CD4-positive, CD25-positive, alpha-beta regulatory T cell (primary cell): ENCODE measurements around the gene TSPAN18. TPM values are rescaled to one million over a fixed set of nuclear protein-coding genes. Genes with fewer than 3 reads are reported as not detected.
"Not testable (repeated sequence)": the region's sequence is repeated elsewhere in the genome, so short reads cannot be mapped to it uniquely, and the experiment has no call there.

Source experiments
- ATAC-seq, 2 donors: fragments of 150-1000 bp; cut with Tn5 transposase; one replicate each; pipeline ENCODE4 v1.10.0; 2021; ENCODE audit warnings: low read depth in 2 of 2, moderate number of reproducible peaks in 2 of 2, moderate library complexity in 1 of 2
- DNase-seq, 3 donors: peaks; one replicate each; pipeline versions ENCODE4 v3.0.0 to v3.0.0-alpha.2; 2012 to 2022; ENCODE audit warnings: mixed read lengths in 1 of 3
- H3K27ac ChIP-seq: one replicate; pipeline ENCODE4 v1.7.0; 2013; ENCODE audit warnings: mild to moderate bottlenecking, low read length; ENCODE audit not compliant: insufficient read depth, poor library complexity, severe bottlenecking
- H3K27me3 ChIP-seq: one replicate; pipeline ENCODE4 v1.7.0; 2013; ENCODE audit warnings: low read length; ENCODE audit not compliant: control insufficient read depth, insufficient read depth
- H3K36me3 ChIP-seq: one replicate; pipeline ENCODE4 v1.7.0; 2013; ENCODE audit warnings: mild to moderate bottlenecking, low read length, moderate library complexity; ENCODE audit not compliant: control insufficient read depth, insufficient read depth
- H3K4me1 ChIP-seq: 2 replicates; pipeline ENCODE4 v1.7.0; 2013; ENCODE audit warnings: mild to moderate bottlenecking, low read length; ENCODE audit not compliant: insufficient read depth, control insufficient read depth, poor library complexity, severe bottlenecking
- H3K4me3 ChIP-seq: one replicate; pipeline ENCODE4 v1.7.0; 2013; ENCODE audit warnings: low read depth, mild to moderate bottlenecking, low read length, moderate library complexity
- H3K9me3 ChIP-seq, 2 experiments: 1 replicate in 1 of 2; 2 replicates in 1 of 2; pipeline ENCODE4 v1.7.0; 2013; ENCODE audit warnings: low read length in 2 of 2, mild to moderate bottlenecking in 1 of 2, moderate library complexity in 1 of 2; ENCODE audit not compliant: control insufficient read depth in 2 of 2
- H3K27ac Mint-ChIP-seq, 3 donors: one replicate each; pipeline ENCODE4 v1.8.0; 2020 to 2022; ENCODE audit warnings: mild to moderate bottlenecking in 3 of 3, mixed read lengths in 3 of 3, moderate library complexity in 2 of 3
- H3K27me3 Mint-ChIP-seq: one replicate; pipeline ENCODE4 v1.8.0; 2022; ENCODE audit warnings: mild to moderate bottlenecking, mixed read lengths
- H3K36me3 Mint-ChIP-seq: one replicate; pipeline ENCODE4 v1.8.0; 2020; ENCODE audit warnings: mixed read lengths
- H3K4me1 Mint-ChIP-seq, 4 donors: one replicate each; pipeline ENCODE4 v1.8.0; 2020 to 2022; ENCODE audit warnings: mixed read lengths in 4 of 4, mild to moderate bottlenecking in 1 of 4
- H3K4me3 Mint-ChIP-seq, 4 donors: one replicate each; pipeline ENCODE4 v1.8.0; 2020 to 2022; ENCODE audit warnings: mild to moderate bottlenecking in 4 of 4, mixed read lengths in 4 of 4, moderate library complexity in 3 of 4
- H3K9me3 Mint-ChIP-seq, 7 donors: one replicate each; pipeline ENCODE4 v1.8.0; 2020 to 2022; ENCODE audit warnings: mixed read lengths in 7 of 7, mild to moderate bottlenecking in 3 of 7, moderate library complexity in 2 of 7
- polyA plus RNA-seq, 4 donors: library from polyadenylated mRNA; unstranded; fragments of 300-500 nt; fragmentation: Illumina TruSeq; gene quantifications; one replicate each; pipeline ENCODE4 v1.2.3, GENCODE V29; 2021
- total RNA-seq: library from RNA; stranded (reverse); gene quantifications from one replicate; pipeline ENCODE4 v1.2.3, GENCODE V29; 2022

The TSPAN18 gene
- total and polyA plus RNA-seq, 5 donors from 2014 or later, result 3.2 to 36.9 (median 4.9) TPM

DNA sequence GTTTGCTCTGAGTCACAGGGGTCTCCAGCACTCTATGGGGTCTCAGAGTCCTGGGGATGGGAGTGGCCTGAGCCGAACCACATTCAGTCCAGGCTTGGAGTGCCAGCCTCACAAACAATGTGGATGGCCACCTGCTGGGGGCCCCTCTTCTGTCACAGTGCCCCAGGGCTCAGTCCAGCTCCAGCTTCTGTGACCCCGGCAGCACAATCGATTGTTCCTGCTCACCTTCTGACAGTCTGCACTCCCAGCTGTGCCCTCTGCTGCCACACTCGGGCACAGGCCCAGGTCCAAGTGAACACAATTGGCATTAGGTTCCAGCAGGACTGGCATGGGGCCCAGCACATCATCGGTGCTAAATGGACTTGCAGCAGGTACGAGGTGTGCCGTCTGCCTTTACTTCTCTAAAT, 139.1 kb downstream of the TSPAN18 start:
- Mint-ChIP-seq H3K9me3 (peaks cover 0 to 4% (median 0%) of the 10 kb centered on the region in 7 donors), H3K36me3 (peaks cover 31% of the 10 kb centered on the region), H3K27ac (no peak overlapping the region), H3K27me3 (peaks cover 4% of the 10 kb centered on the region), H3K4me3 (no peak overlapping the region), H3K4me1 (peaks cover 0 to 20% (median 17%) of the 10 kb centered on the region in 4 donors)
- H3K9me3 ChIP-seq, result peaks cover 0 to under 1% of the 10 kb centered on the region in 2 experiments
- peaks cover 13% of the 10 kb centered on the region for H3K4me1 ChIP-seq
- ATAC-seq (no peak), DNase-seq (no peak)
- no peak overlapping the region for H3K27ac ChIP-seq
- H3K27me3 ChIP-seq, result no peaks in the 10 kb centered on the region
- H3K4me3 ChIP-seq, result no peak overlapping the region
- H3K36me3 ChIP-seq, result no peaks in the 10 kb centered on the region

GRCh38 chr11:44866286-44866685, 139.5 kb downstream of the TSPAN18 start:
- no peak for DNase-seq
- no peak overlapping the region for H3K4me3 ChIP-seq
- Mint-ChIP-seq H3K27me3 (peaks cover 4% of the 10 kb centered on the region), H3K9me3 (peaks cover 0 to 7% (median 0%) of the 10 kb centered on the region in 7 donors), H3K27ac (no peak overlapping the region), H3K4me3 (no peak overlapping the region), H3K36me3 (peaks cover 35% of the 10 kb centered on the region), H3K4me1 (peaks cover 0 to 18% (median 16%) of the 10 kb centered on the region in 4 donors)
- H3K36me3 ChIP-seq, result no peaks in the 10 kb centered on the region
- peaks cover 13% of the 10 kb centered on the region for H3K4me1 ChIP-seq
- H3K27ac ChIP-seq, result no peak overlapping the region
- H3K27me3 ChIP-seq, result no peaks in the 10 kb centered on the region
- H3K9me3 ChIP-seq, result peaks cover 0 to 4% of the 10 kb centered on the region in 2 experiments
- no peak for ATAC-seq

DNA sequence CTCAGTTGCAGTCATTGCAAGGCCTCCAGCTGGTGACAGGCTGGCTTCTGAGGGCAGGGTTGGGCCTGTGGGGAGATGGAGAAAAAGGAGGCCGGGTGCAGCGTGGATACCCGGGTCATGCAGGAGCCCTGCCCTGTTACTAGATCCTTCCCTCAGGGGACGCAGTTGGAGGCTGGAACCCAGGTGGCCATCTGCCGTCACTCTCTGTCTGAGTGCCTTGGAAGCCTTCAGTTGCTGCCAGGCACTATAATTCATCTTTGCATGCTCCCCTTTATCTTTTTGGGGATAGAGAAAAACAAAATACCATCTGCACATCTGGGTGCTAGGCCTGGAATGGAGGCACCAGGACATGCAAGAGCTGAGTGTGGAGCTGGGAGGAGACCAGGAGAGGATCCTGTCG, 141.3 kb downstream of the TSPAN18 start:
- DNase-seq, result no peak
- peaks cover 0 to 9% (median under 1%) of the 10 kb centered on the region in 4 donors for H3K4me1 Mint-ChIP-seq
- ATAC-seq, result no peak

GRCh38 chr11:44868455-44869421, 142.0 kb downstream of the TSPAN18 start:
- Histone ChIP-seq H3K4me3 (no peak overlapping the region), H3K27me3 (no peaks in the 10 kb centered on the region), H3K9me3 (peaks cover 0 to 4% of the 10 kb centered on the region in 2 experiments), H3K36me3 (no peaks in the 10 kb centered on the region), H3K27ac (no peak overlapping the region), H3K4me1 (no peaks in the 10 kb centered on the region)
- Mint-ChIP-seq H3K4me1 (peaks cover 0 to 7% (median 0%) of the 10 kb centered on the region in 4 donors), H3K4me3 (no peak overlapping the region), H3K36me3 (peaks cover 26% of the 10 kb centered on the region), H3K27ac (peak overlapping the region in 1 of 3 donors; percentile 56), H3K9me3 (peaks cover 0 to 7% (median 2%) of the 10 kb centered on the region in 7 donors), H3K27me3 (no peaks in the 10 kb centered on the region)
- DNase-seq, result no peak
- ATAC-seq, result no peak

More for the DNA sequence above, 141.3 kb downstream of the TSPAN18 start:
- Histone ChIP-seq H3K4me3 (no peak overlapping the region), H3K9me3 (peaks cover 0 to 4% of the 10 kb centered on the region in 2 experiments), H3K4me1 (no peaks in the 10 kb centered on the region), H3K36me3 (no peaks in the 10 kb centered on the region), H3K27me3 (no peaks in the 10 kb centered on the region), H3K27ac (no peak overlapping the region)
- Mint-ChIP-seq H3K36me3 (peaks cover 28% of the 10 kb centered on the region), H3K4me3 (no peak overlapping the region), H3K9me3 (peaks cover 0 to 7% (median 2%) of the 10 kb centered on the region in 7 donors), H3K27me3 (peaks cover 4% of the 10 kb centered on the region), H3K27ac (peak overlapping the region in 1 of 3 donors; percentile 56)

DNA sequence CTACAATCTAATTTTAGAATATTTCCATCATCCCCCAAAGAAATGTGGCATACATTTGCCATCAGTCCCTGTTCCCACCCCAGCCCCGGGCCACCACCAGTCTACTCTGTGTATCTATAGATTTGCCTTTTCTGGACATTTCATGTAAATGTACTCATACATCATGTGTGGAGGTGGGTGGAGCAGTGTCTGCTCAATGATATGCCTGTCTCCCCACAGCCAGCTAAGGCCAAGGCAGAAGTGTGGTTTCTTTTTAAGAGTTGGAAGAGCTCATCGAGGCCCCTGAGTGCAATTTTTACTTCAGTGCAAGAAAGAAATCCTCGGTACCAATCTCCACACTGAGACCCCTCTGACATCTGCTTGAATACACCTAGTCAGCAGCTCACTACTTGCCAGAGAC, 143.4 kb downstream of the TSPAN18 start:
- Histone ChIP-seq H3K36me3 (no peaks in the 10 kb centered on the region), H3K4me3 (no peak overlapping the region), H3K4me1 (no peaks in the 10 kb centered on the region), H3K27ac (no peak overlapping the region), H3K27me3 (no peaks in the 10 kb centered on the region), H3K9me3 (peaks cover 0 to 4% of the 10 kb centered on the region in 2 experiments)
- H3K4me3 Mint-ChIP-seq, result no peak overlapping the region
- ATAC-seq (no peak), DNase-seq (no peak)
- peaks cover 26% of the 10 kb centered on the region for H3K36me3 Mint-ChIP-seq
- H3K27ac Mint-ChIP-seq, result peak overlapping the region in 1 of 3 donors; percentile 49
- peaks cover 0 to 7% (median 2%) of the 10 kb centered on the region in 7 donors for H3K9me3 Mint-ChIP-seq
- H3K27me3 Mint-ChIP-seq, result no peaks in the 10 kb centered on the region
- peaks cover 0 to 7% (median 0%) of the 10 kb centered on the region in 4 donors for H3K4me1 Mint-ChIP-seq

DNA sequence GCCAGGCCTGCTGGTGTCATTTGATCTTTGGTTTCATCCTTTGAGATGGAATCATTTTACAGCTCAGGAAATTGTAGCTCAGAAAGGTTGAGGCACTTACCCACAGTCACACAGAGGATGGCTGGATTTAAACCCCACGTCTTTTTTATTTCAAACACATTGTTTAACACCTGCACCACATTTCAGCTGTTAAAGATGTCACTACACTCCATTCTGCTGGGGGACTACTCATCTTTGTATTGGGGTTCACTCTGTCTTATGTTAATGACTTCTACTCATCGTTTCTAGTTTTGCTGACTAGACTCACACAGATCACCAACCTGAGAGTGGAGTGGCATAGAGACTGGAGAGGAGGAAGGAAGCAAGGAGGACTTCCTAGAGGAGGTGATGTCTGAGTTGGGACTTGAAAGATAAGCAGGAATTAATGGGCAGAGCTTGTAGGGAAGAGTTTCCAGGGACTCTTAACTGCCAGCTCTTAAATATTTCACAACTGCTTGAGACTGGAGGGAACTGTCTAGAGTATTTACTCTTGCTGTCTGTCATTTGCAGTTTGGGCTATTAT, 143.9 kb downstream of the TSPAN18 start:
- no peak overlapping the region for H3K27ac Mint-ChIP-seq
- H3K27me3 Mint-ChIP-seq, result no peaks in the 10 kb centered on the region
- ATAC-seq, result no peak
- Histone ChIP-seq H3K9me3 (peaks cover 0 to 4% of the 10 kb centered on the region in 2 experiments), H3K36me3 (no peaks in the 10 kb centered on the region), H3K4me1 (no peaks in the 10 kb centered on the region), H3K4me3 (no peak overlapping the region), H3K27me3 (no peaks in the 10 kb centered on the region), H3K27ac (no peak overlapping the region)
- peaks cover 0 to 7% (median 2%) of the 10 kb centered on the region in 7 donors for H3K9me3 Mint-ChIP-seq
- H3K36me3 Mint-ChIP-seq, result peaks cover 26% of the 10 kb centered on the region
- H3K4me1 Mint-ChIP-seq, result peaks cover 0 to 7% (median 0%) of the 10 kb centered on the region in 4 donors
- no peak overlapping the region for H3K4me3 Mint-ChIP-seq
- no peak for DNase-seq

DNA sequence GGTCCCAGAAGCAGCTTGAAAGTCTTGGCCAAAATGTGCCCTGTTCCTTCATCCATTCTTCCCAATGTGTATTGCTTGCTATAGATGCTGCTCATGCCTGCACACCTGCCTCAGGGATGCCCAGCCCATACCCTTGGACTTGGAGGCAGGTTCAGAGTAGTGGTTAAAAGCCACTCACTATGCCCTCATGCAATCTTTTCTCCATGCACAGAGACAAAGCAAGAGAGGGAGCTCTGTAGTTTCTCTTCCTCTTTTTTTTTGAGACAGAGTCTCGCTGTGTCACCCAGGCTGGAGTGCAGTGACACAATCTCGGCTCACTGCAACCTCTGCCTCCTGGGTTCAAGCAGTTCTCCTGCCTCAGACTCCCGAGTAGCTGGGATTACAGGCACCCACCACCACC, 144.9 kb downstream of the TSPAN18 start:
- not testable (repeated sequence) for H3K27ac ChIP-seq, ATAC-seq, H3K27me3 ChIP-seq, H3K9me3 ChIP-seq, H3K27ac Mint-ChIP-seq, H3K9me3 Mint-ChIP-seq, H3K4me1 Mint-ChIP-seq, H3K4me1 ChIP-seq, H3K4me3 Mint-ChIP-seq, H3K36me3 ChIP-seq, DNase-seq, H3K4me3 ChIP-seq, H3K27me3 Mint-ChIP-seq
- peaks cover 26% of the 10 kb centered on the region for H3K36me3 Mint-ChIP-seq
